Measurements from ENCODE around the gene TSPAN32.

Gene TSPAN32

DNA sequence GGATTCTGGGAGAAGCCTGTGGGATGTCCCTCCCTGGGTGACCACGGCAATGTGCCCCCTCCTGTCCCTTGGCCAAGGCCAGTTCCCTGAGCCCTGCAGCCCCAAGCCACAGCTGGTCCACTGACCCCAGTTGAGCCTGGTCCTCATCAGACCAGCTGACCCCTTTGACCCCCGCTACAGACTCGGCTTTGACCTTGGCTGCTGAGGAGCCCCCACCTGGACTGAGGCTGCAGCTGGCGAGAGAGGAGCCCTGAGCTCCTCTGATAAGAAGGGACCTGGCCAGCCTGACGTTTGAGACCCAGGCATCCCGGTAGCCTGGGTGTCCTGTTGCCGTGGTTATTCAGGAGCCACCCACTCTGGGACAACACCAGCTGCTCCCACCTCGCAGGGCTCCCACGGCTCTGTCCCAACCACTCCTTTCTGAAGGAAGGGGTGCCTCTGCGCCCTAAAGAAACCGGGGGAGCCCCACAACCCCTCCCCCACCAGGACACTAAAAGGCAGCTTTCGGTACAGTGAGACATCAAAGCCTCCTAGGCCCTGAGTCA, 34.4 kb upstream of the TSPAN32 start:
- Histone ChIP-seq H3K9me3 (ENCODE audit: control insufficient read depth in 1 of 2, low read length in 2 of 2) (no peaks in the 10 kb centered on the region), H3K27me3 (ENCODE audit: control insufficient read depth in 1 of 2, insufficient read depth in 2 of 2, low read length in 2 of 2) (peaks cover 0 to 15% of the 10 kb centered on the region in 2 donors), H3K4me1 (ENCODE audit: control insufficient read depth in 1 of 2, insufficient read depth in 2 of 2, low read length in 2 of 2) (peaks cover 16 to 42% of the 10 kb centered on the region in 2 donors), H3K9ac (ENCODE audit: low read depth in 1 of 2, low read length in 2 of 2) (peak overlapping the region; percentile 35 to 47), H3K27ac (ENCODE audit: low read depth, low read length) (no peak overlapping the region), H3K4me3 (ENCODE audit: low read depth in 1 of 2, low read length in 2 of 2) (peak overlapping the region in 1 of 2 donors; percentile 64), H3K36me3 (ENCODE audit: control insufficient read depth in 1 of 2, insufficient read depth in 2 of 2, low read length in 2 of 2) (no peaks in the 10 kb centered on the region)

DNA sequence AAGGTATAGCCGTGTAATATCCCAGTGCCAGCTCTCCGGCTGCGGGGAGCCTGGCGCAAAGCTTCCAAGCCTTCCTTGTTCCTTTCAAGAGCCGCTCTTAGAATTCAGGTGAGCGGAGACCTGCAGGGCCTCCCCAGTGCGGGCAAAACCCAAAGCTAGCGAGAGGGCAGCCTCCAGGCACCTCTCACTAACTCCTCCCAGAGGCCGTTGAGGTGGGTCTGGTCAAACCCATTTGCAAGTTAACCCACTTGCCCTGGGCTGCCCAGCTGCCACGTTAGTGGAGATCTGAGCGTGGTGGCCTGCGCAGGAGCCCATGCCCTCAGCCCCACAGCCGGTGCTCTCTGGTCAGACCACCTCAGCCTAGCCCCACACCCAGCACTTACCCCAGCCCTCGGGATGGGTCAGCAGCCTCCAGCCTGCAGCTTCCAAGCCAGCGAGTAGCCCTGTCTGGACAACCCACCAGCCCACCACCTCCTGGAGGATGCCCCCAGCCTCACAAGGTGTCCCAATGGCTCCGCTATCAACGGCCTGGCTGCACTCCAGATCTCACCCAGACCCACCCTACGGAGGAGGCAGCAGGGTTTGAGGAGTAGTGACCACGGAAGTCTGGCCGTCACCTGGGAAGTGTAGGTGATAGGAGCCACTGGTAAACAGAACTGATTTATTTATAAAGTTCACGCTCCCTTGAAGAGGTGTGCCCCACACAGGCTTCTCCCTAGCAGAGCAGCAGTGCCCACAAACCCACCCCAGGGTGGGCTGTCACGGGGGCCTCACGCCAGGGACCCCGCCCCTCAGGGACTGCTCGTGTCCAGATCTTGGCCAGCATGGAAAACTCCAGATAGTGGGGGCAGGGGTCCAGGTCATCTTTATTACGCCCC, 33.7 kb upstream of the TSPAN32 start:
- Histone ChIP-seq H3K36me3 (ENCODE audit: control insufficient read depth in 1 of 2, insufficient read depth in 2 of 2, low read length in 2 of 2) (no peaks in the 10 kb centered on the region), H3K4me3 (ENCODE audit: low read depth in 1 of 2, low read length in 2 of 2) (peak overlapping the region; percentile 63 to 64), H3K4me1 (ENCODE audit: control insufficient read depth in 1 of 2, insufficient read depth in 2 of 2, low read length in 2 of 2) (peaks cover 16 to 42% of the 10 kb centered on the region in 2 donors), H3K27me3 (ENCODE audit: control insufficient read depth in 1 of 2, insufficient read depth in 2 of 2, low read length in 2 of 2) (peaks cover 0 to 15% of the 10 kb centered on the region in 2 donors), H3K9me3 (ENCODE audit: control insufficient read depth in 1 of 2, low read length in 2 of 2) (no peaks in the 10 kb centered on the region), H3K9ac (ENCODE audit: low read depth in 1 of 2, low read length in 2 of 2) (peak overlapping the region; percentile 35 to 47), H3K27ac (ENCODE audit: low read depth, low read length) (peak overlapping the region; percentile 68)

DNA sequence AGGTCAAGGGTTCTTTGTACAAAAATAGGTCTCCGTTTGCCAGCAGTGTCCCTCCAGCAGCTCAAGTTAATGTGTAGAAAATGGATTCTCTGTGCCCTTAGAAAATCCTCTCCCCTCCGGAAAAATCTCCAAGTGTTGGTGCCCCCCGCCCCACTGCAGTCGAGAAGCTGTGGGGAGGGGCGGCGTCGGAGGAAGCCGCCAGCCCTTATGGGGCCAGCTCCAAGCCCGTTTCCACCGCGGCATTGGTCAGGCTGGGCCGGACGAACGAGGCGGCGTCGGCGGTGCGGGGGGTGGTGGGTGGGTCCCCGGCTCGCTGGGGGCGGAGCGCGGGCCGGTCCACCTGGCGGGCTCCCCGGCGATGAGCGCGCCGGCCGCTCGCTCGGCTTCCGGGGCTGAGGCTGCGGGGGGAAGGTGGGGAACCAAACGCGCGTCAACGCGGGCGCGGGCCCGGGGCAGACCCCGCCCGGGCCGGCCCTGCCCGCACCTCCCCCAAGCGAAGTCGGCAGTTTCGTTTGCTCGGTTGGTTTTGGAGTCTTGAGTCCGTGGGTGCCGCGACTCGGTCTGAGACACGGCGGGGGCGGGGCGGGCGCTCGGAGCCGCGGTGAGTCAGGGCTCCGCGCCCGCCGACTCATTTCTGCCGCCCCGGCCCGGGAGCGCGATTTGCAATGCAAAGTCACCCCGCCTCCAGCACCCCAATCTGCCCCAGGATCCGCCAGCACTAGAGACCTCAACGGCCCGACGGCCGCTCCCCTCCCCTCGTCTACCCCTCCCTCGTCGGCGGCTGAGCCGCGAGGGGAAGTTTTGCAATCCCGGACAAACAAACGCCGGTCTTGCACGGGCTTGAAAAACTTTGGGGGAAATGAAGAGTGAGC, 32.8 kb upstream of the TSPAN32 start:
- H3K27ac ChIP-seq (ENCODE audit: low read depth, low read length): peak overlapping the region; percentile 68
- H3K9ac ChIP-seq (ENCODE audit: low read depth in 1 of 2, low read length in 2 of 2): peak overlapping the region; percentile 46 to 47
- peaks cover 16 to 39% of the 10 kb centered on the region in 2 donors for H3K4me1 ChIP-seq (ENCODE audit: control insufficient read depth in 1 of 2, insufficient read depth in 2 of 2, low read length in 2 of 2)
- H3K36me3 ChIP-seq (ENCODE audit: control insufficient read depth in 1 of 2, insufficient read depth in 2 of 2, low read length in 2 of 2): no peaks in the 10 kb centered on the region
- H3K27me3 ChIP-seq (ENCODE audit: control insufficient read depth in 1 of 2, insufficient read depth in 2 of 2, low read length in 2 of 2): peaks cover 0 to 15% of the 10 kb centered on the region in 2 donors
- H3K4me3 ChIP-seq (ENCODE audit: low read depth in 1 of 2, low read length in 2 of 2): peak overlapping the region; percentile 63 to 64
- no peaks in the 10 kb centered on the region for H3K9me3 ChIP-seq (ENCODE audit: control insufficient read depth in 1 of 2, low read length in 2 of 2)

- no peaks in the 10 kb centered on the region for H3K36me3 ChIP-seq (ENCODE audit: control insufficient read depth in 1 of 2, insufficient read depth in 2 of 2, low read length in 2 of 2)
- H3K4me3 ChIP-seq (ENCODE audit: low read depth in 1 of 2, low read length in 2 of 2): peak overlapping the region; percentile 63 to 64
- peaks cover 16 to 39% of the 10 kb centered on the region in 2 donors for H3K4me1 ChIP-seq (ENCODE audit: control insufficient read depth in 1 of 2, insufficient read depth in 2 of 2, low read length in 2 of 2)
- peak overlapping the region; percentile 18 to 46 for H3K9ac ChIP-seq (ENCODE audit: low read depth in 1 of 2, low read length in 2 of 2)
- H3K27ac ChIP-seq (ENCODE audit: low read depth, low read length): peak overlapping the region; percentile 50
- H3K27me3 ChIP-seq (ENCODE audit: control insufficient read depth in 1 of 2, insufficient read depth in 2 of 2, low read length in 2 of 2): peaks cover 0 to 20% of the 10 kb centered on the region in 2 donors
- H3K9me3 ChIP-seq (ENCODE audit: control insufficient read depth in 1 of 2, low read length in 2 of 2): no peaks in the 10 kb centered on the region
Measured at GRCh38 chr11:2269601-2270321, 32.1 kb upstream of the TSPAN32 start.

- Histone ChIP-seq H3K9ac (ENCODE audit: low read depth in 1 of 2, low read length in 2 of 2) (peak within 1 kb of the TSS; percentile 18 to 46), H3K4me1 (ENCODE audit: control insufficient read depth in 1 of 2, insufficient read depth in 2 of 2, low read length in 2 of 2) (peaks cover 12 to 36% of the 10 kb centered on the region in 2 donors), H3K9me3 (ENCODE audit: control insufficient read depth in 1 of 2, low read length in 2 of 2) (no peaks in the 10 kb centered on the region), H3K36me3 (ENCODE audit: control insufficient read depth in 1 of 2, insufficient read depth in 2 of 2, low read length in 2 of 2) (no peaks in the 10 kb centered on the region), H3K27ac (ENCODE audit: low read depth, low read length) (peak within 1 kb of the TSS; percentile 50), H3K4me3 (ENCODE audit: low read depth in 1 of 2, low read length in 2 of 2) (peak within 1 kb of the TSS; percentile 63 to 64), H3K27me3 (ENCODE audit: control insufficient read depth in 1 of 2, insufficient read depth in 2 of 2, low read length in 2 of 2) (peaks cover 0 to 20% of the 10 kb centered on the region in 2 donors)
Measured at GRCh38 chr11:2270322-2271076, 31.3 kb upstream of the TSPAN32 start, which contains the start of gene ASCL2. TSS of gene ASCL2 (minus strand) at chr11:2270588. CDS start at chr11:2270332, 256 bp downstream.

- Histone ChIP-seq H3K9ac (ENCODE audit: low read depth in 1 of 2, low read length in 2 of 2) (no peak overlapping the region), H3K9me3 (ENCODE audit: control insufficient read depth in 1 of 2, low read length in 2 of 2) (no peaks in the 10 kb centered on the region), H3K27ac (ENCODE audit: low read depth, low read length) (no peak overlapping the region), H3K36me3 (ENCODE audit: control insufficient read depth in 1 of 2, insufficient read depth in 2 of 2, low read length in 2 of 2) (no peaks in the 10 kb centered on the region), H3K4me1 (ENCODE audit: control insufficient read depth in 1 of 2, insufficient read depth in 2 of 2, low read length in 2 of 2) (peaks cover 7 to 31% of the 10 kb centered on the region in 2 donors), H3K4me3 (ENCODE audit: low read depth in 1 of 2, low read length in 2 of 2) (peak overlapping the region; percentile 22 to 63), H3K27me3 (ENCODE audit: control insufficient read depth in 1 of 2, insufficient read depth in 2 of 2, low read length in 2 of 2) (peaks cover 0 to 20% of the 10 kb centered on the region in 2 donors)
Measured at GRCh38 chr11:2271077-2271326, 30.8 kb upstream of the TSPAN32 start.

GRCh38 chr11:2271327-2272227, 30.2 kb upstream of the TSPAN32 start:
- Histone ChIP-seq H3K27me3 (ENCODE audit: control insufficient read depth in 1 of 2, insufficient read depth in 2 of 2, low read length in 2 of 2) (peaks cover 0 to 20% of the 10 kb centered on the region in 2 donors), H3K36me3 (ENCODE audit: control insufficient read depth in 1 of 2, insufficient read depth in 2 of 2, low read length in 2 of 2) (no peaks in the 10 kb centered on the region), H3K4me3 (ENCODE audit: low read depth in 1 of 2, low read length in 2 of 2) (no peak overlapping the region)

GRCh38 chr11:2272228-2272945, 29.4 kb upstream of the TSPAN32 start:
- H3K4me3 ChIP-seq (ENCODE audit: low read depth in 1 of 2, low read length in 2 of 2): no peak overlapping the region
- no peak overlapping the region for H3K9ac ChIP-seq (ENCODE audit: low read depth in 1 of 2, low read length in 2 of 2)
- no peaks in the 10 kb centered on the region for H3K9me3 ChIP-seq (ENCODE audit: control insufficient read depth in 1 of 2, low read length in 2 of 2)
- H3K4me1 ChIP-seq (ENCODE audit: control insufficient read depth in 1 of 2, insufficient read depth in 2 of 2, low read length in 2 of 2): peaks cover under 1 to 23% of the 10 kb centered on the region in 2 donors
- no peak overlapping the region for H3K27ac ChIP-seq (ENCODE audit: low read depth, low read length)
- H3K36me3 ChIP-seq (ENCODE audit: control insufficient read depth in 1 of 2, insufficient read depth in 2 of 2, low read length in 2 of 2): no peaks in the 10 kb centered on the region
- peaks cover 0 to 20% of the 10 kb centered on the region in 2 donors for H3K27me3 ChIP-seq (ENCODE audit: control insufficient read depth in 1 of 2, insufficient read depth in 2 of 2, low read length in 2 of 2)

More at GRCh38 chr11:2271327-2272227, 30.2 kb upstream of the TSPAN32 start:
- Histone ChIP-seq H3K4me1 (ENCODE audit: control insufficient read depth in 1 of 2, insufficient read depth in 2 of 2, low read length in 2 of 2) (peaks cover 5 to 25% of the 10 kb centered on the region in 2 donors), H3K9me3 (ENCODE audit: control insufficient read depth in 1 of 2, low read length in 2 of 2) (no peaks in the 10 kb centered on the region), H3K9ac (ENCODE audit: low read depth in 1 of 2, low read length in 2 of 2) (no peak overlapping the region), H3K27ac (ENCODE audit: low read depth, low read length) (no peak overlapping the region)

Data from duodenal mucosa (tissue), 2 donors.